Smooth muscle cell (in vitro differentiated cells): ENCODE data around the gene CCDC24. TPM values are rescaled to one million over a fixed set of nuclear protein-coding genes. Genes with fewer than 3 reads are reported as not detected.

Experiments
- DNase-seq: peaks from one replicate; lab custom pipeline; 2025; ENCODE audit not compliant: unreplicated experiment; lab: John Stamatoyannopoulos, UW
- H2AFZ ChIP-seq: fragments of 200-600 bp; sonication (generic); 2 replicates; pipeline ENCODE4 v1.6.0; 2016; ENCODE audit warnings: antibody characterized with exemption, low read depth, mild to moderate bottlenecking
- H3F3A ChIP-seq: fragments of 200-600 bp; sonication (generic); 2 replicates; pipeline ENCODE4 v1.6.0; 2017; ENCODE audit warnings: antibody characterized with exemption, low read depth
- H3K27ac ChIP-seq: fragments of 200-600 bp; sonication (generic); 2 replicates; pipeline ENCODE4 v1.5.1; 2016; ENCODE audit warnings: low read depth, mild to moderate bottlenecking
- H3K27me3 ChIP-seq: fragments of 200-600 bp; sonication (generic); 2 replicates; pipeline ENCODE4 v1.6.1; 2016; ENCODE audit warnings: low read depth, mild to moderate bottlenecking
- H3K36me3 ChIP-seq: fragments of 200-600 bp; sonication (generic); 2 replicates; pipeline ENCODE4 v1.5.1; 2016; ENCODE audit warnings: low read depth
- H3K4me1 ChIP-seq: fragments of 200-600 bp; sonication (generic); 2 replicates; pipeline ENCODE4 v1.5.1; 2016; ENCODE audit warnings: low read depth
- H3K4me2 ChIP-seq: fragments of 200-600 bp; sonication (generic); 2 replicates; pipeline ENCODE4 v1.6.0; 2016; ENCODE audit warnings: mild to moderate bottlenecking
- H3K4me3 ChIP-seq: fragments of 200-600 bp; sonication (generic); 2 replicates; pipeline ENCODE4 v1.5.1; 2016; ENCODE audit warnings: mild to moderate bottlenecking
- H3K79me2 ChIP-seq: fragments of 200-600 bp; sonication (generic); 2 replicates; pipeline ENCODE4 v1.6.0; 2016; ENCODE audit warnings: low read depth, mild to moderate bottlenecking
- H3K9ac ChIP-seq: fragments of 200-600 bp; sonication (generic); 2 replicates; pipeline ENCODE4 v1.6.0; 2016; ENCODE audit warnings: low read depth
- H3K9me3 ChIP-seq: fragments of 200-600 bp; sonication (generic); replicated peaks from 2 replicates; pipeline ENCODE4 v1.5.1; 2016; ENCODE audit warnings: low read depth
- H4K20me1 ChIP-seq: fragments of 200-600 bp; sonication (generic); 2 replicates; pipeline ENCODE4 v1.6.0; 2016; ENCODE audit warnings: low read depth
- CTCF ChIP-seq: fragments of 200-600 bp; sonication (generic); IDR thresholded peaks from 2 replicates; pipeline ENCODE4 v1.5.1; 2017; ENCODE audit warnings: borderline replicate concordance, mild to moderate bottlenecking, antibody characterized with exemption; ENCODE audit not compliant: insufficient read depth, poor library complexity, severe bottlenecking
- WGBS: methylation state at CpG from one replicate; pipeline ENCODE4 v1.1.7; 2016; ENCODE audit warnings: low lambda C conversion rate; 5-methylcytosine and 5-hydroxymethylcytosine counted together
- polyA plus RNA-seq: library from polyadenylated mRNA; unstranded; fragments of >200 nt; fragmentation: Nextera tagmentation; extraction: Ambion mirVana; gene quantifications from 2 replicates; pipeline ENCODE4 v1.2.1, GENCODE V29; 2016
- total RNA-seq: library from RNA; depleted of rRNA; stranded (reverse); fragments of >200 nt; gene quantifications from 2 replicates; pipeline ENCODE4 v1.2.3, GENCODE V29; 2014

CCDC24 gene
- total and polyA plus RNA-seq, 2 experiments from 2014 or later = 6.5 to 11.4 TPM

GRCh38 chr1:44025816-44026215 is 34.4 kb downstream of the CCDC24 start:
- Histone ChIP-seq H3K9ac (no peak overlapping the region), H3F3A (no peaks in the 10 kb centered on the region), H3K36me3 (no peaks in the 10 kb centered on the region), H2AFZ (no peak overlapping the region), H4K20me1 (no peaks in the 10 kb centered on the region), H3K4me3 (no peak overlapping the region), H3K9me3 (no peaks in the 10 kb centered on the region), H3K4me2 (no peak overlapping the region), H3K4me1 (peaks cover 5% of the 10 kb centered on the region), H3K27ac (no peak overlapping the region), H3K27me3 (no peaks in the 10 kb centered on the region), H3K79me2 (peaks cover 25% of the 10 kb centered on the region)
- 92% methylated on average over 3 of the region's 3 CpGs for WGBS
- no peak for DNase-seq
- TF ChIP-seq CTCF = no peak

- no peaks in the 10 kb centered on the region for H4K20me1 ChIP-seq
- H3K79me2 ChIP-seq = peaks cover 25% of the 10 kb centered on the region
- no peak overlapping the region for H3K4me3 ChIP-seq
- no peak overlapping the region for H3K4me2 ChIP-seq
- H3K9me3 ChIP-seq = no peaks in the 10 kb centered on the region
- 63% methylated on average over 3 of the region's 3 CpGs for WGBS
- H3K27ac ChIP-seq = no peak overlapping the region
- no peak for DNase-seq
- no peak overlapping the region for H3K9ac ChIP-seq
- TF ChIP-seq CTCF = no peak
- H3K27me3 ChIP-seq = no peaks in the 10 kb centered on the region
- H3K4me1 ChIP-seq = peaks cover 14% of the 10 kb centered on the region
- H2AFZ ChIP-seq = no peak overlapping the region
- H3F3A ChIP-seq = peaks cover 5% of the 10 kb centered on the region
- H3K36me3 ChIP-seq = no peaks in the 10 kb centered on the region
These were observed 35.9 kb downstream of the CCDC24 start for GRCh38 chr1:44027320-44027719.

- DNase-seq = no peak
- 40% methylated on average over 17 of the region's 17 CpGs for WGBS
These were observed 38.0 kb downstream of the CCDC24 start for GRCh38 chr1:44029260-44029910.

More at GRCh38 chr1:44029260-44029910, 38.0 kb downstream of the CCDC24 start:
- Histone ChIP-seq H3K79me2 (peaks cover 25% of the 10 kb centered on the region), H3K36me3 (no peaks in the 10 kb centered on the region), H3K27me3 (no peaks in the 10 kb centered on the region), H3F3A (peaks cover 5% of the 10 kb centered on the region), H3K4me2 (peak overlapping the region; percentile 92), H3K27ac (peak overlapping the region; percentile 85), H3K9me3 (no peaks in the 10 kb centered on the region), H2AFZ (peak overlapping the region; percentile 56), H3K9ac (peak overlapping the region; percentile 84), H3K4me1 (peaks cover 16% of the 10 kb centered on the region), H3K4me3 (peak overlapping the region; percentile 92), H4K20me1 (no peaks in the 10 kb centered on the region)
- TF ChIP-seq CTCF = no peak
